A549 (cell line): ENCODE results near the gene SHANK1.

Experiments used
- CBX2 ChIP-seq: fragments of 200-600 bp; sonication (generic); IDR thresholded peaks from 2 replicates; pipeline ENCODE4 v1.6.1; 2016; ENCODE audit warnings: low read depth, mild to moderate bottlenecking, borderline replicate concordance
- CHD4 ChIP-seq: fragments of 200-600 bp; sonication (generic); IDR thresholded peaks from 2 replicates; pipeline ENCODE4 v1.6.1; 2016; ENCODE audit warnings: antibody characterized with exemption, mild to moderate bottlenecking, borderline replicate concordance
- EHMT2 ChIP-seq: fragments of 200-600 bp; sonication (generic); IDR thresholded peaks from 2 replicates; pipeline ENCODE4 v1.6.1; 2016; ENCODE audit warnings: antibody characterized with exemption, low read depth, mild to moderate bottlenecking, moderate library complexity
- EP300 ChIP-seq, 2 experiments: fragments of >200 bp; sonication (Bioruptor Twin); formaldehyde crosslinking; IDR thresholded peaks; 2 replicates in 1 of 2; 3 replicates in 1 of 2; pipeline ENCODE4 v1.6.1; 2016 to 2017
- MAFK ChIP-seq: fragments of 450-650 bp; IDR thresholded peaks from 2 replicates; pipeline ENCODE4 v1.6.1; 2014; ENCODE audit not compliant: partially characterized antibody
- PBX3 ChIP-seq: IDR thresholded peaks from 2 replicates; pipeline ENCODE4 v1.6.1; 2012
- POLR2A ChIP-seq: IDR thresholded peaks from 2 replicates; pipeline ENCODE4 v1.6.1; 2012; ENCODE audit warnings: mild to moderate bottlenecking, low read length
- POLR2AphosphoS2 ChIP-seq: conservative IDR thresholded peaks from 2 replicates; pipeline ENCODE4 v1.6.1; 2012; ENCODE audit warnings: low read length, improper control_type of control experiment, inconsistent platforms
- RCOR1 ChIP-seq: fragments of 150-350 bp; IDR thresholded peaks from 2 replicates; pipeline ENCODE4 v1.6.1; 2014; ENCODE audit warnings: antibody characterized with exemption, low read length, low read depth
- REST ChIP-seq: fragments of 200-600 bp; sonication (generic); IDR thresholded peaks from 2 replicates; pipeline ENCODE4 v1.6.1; 2016; ENCODE audit warnings: antibody characterized with exemption, mild to moderate bottlenecking, moderate library complexity
- SMC3 ChIP-seq: fragments of >200 bp; sonication (Bioruptor Twin); formaldehyde crosslinking; IDR thresholded peaks from 3 replicates; pipeline ENCODE4 v1.6.1; 2018; ENCODE audit warnings: inconsistent platforms
- USF2 ChIP-seq: fragments of 450-650 bp; IDR thresholded peaks from 2 replicates; pipeline ENCODE4 v1.6.1; 2014; ENCODE audit warnings: antibody characterized with exemption
- ZNF302 ChIP-seq: fragments of 250-450 bp; sonication (Bioruptor Pico); IDR thresholded peaks from 2 replicates; pipeline ENCODE4 v1.9.0; 2021; ENCODE audit warnings: inconsistent platforms, mild to moderate bottlenecking, moderate library complexity
- TF ChIP-seq, protein P1 (sequence below): fragments of >200 bp; sonication (Bioruptor Twin); formaldehyde crosslinking; IDR thresholded peaks from 3 replicates; pipeline ENCODE4 v1.5.1; 2016

- no peak for TF ChIP-seq POLR2A
- no peak for TF ChIP-seq MAFK
- TF ChIP-seq USF2: no peak
- TF ChIP-seq CHD4: no peak
- TF ChIP-seq REST: no peak
- no peak for TF ChIP-seq RCOR1
- no peak for TF ChIP-seq ZNF302 (CRISPR knock-in tag)
- TF ChIP-seq EHMT2: no peak
- TF ChIP-seq, protein P1, sequence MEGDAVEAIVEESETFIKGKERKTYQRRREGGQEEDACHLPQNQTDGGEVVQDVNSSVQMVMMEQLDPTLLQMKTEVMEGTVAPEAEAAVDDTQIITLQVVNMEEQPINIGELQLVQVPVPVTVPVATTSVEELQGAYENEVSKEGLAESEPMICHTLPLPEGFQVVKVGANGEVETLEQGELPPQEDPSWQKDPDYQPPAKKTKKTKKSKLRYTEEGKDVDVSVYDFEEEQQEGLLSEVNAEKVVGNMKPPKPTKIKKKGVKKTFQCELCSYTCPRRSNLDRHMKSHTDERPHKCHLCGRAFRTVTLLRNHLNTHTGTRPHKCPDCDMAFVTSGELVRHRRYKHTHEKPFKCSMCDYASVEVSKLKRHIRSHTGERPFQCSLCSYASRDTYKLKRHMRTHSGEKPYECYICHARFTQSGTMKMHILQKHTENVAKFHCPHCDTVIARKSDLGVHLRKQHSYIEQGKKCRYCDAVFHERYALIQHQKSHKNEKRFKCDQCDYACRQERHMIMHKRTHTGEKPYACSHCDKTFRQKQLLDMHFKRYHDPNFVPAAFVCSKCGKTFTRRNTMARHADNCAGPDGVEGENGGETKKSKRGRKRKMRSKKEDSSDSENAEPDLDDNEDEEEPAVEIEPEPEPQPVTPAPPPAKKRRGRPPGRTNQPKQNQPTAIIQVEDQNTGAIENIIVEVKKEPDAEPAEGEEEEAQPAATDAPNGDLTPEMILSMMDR: no peak
- TF ChIP-seq SMC3: no peak
- TF ChIP-seq EP300 (IDR thresholded peaks at IDR 0.05): no peak
- TF ChIP-seq POLR2AphosphoS2: no peak
- no peak for TF ChIP-seq CBX2
- no peak for TF ChIP-seq PBX3
Measured at GRCh38 chr19:50743537-50743936, 23.9 kb upstream of the SHANK1 start.
